ENCODE results near the gene NTM.

GRCh38 chr11:132258875-132259274 is 888.5 kb downstream of the NTM start:
- TF ChIP-seq POLR2A (IDR thresholded peaks at IDR 0.05; ENCODE audit: low read depth, low read length) = no peak
- TF ChIP-seq POLR2AphosphoS5 (IDR thresholded peaks at IDR 0.05; ENCODE audit: low read depth, low read length) = no peak

Measured in GM12891 (cell line).